NT2/D1 (cell line): ENCODE results near the gene PSKH1.

Experiments
- YY1 ChIP-seq: IDR thresholded peaks from 2 replicates; pipeline ENCODE4 v1.6.1; 2011; ENCODE audit not compliant: insufficient read length, insufficient read depth
- ZNF274 ChIP-seq: IDR thresholded peaks from 2 replicates; pipeline ENCODE4 v1.6.1; 2011; ENCODE audit warnings: mild to moderate bottlenecking, low read depth, low read length

DNA sequence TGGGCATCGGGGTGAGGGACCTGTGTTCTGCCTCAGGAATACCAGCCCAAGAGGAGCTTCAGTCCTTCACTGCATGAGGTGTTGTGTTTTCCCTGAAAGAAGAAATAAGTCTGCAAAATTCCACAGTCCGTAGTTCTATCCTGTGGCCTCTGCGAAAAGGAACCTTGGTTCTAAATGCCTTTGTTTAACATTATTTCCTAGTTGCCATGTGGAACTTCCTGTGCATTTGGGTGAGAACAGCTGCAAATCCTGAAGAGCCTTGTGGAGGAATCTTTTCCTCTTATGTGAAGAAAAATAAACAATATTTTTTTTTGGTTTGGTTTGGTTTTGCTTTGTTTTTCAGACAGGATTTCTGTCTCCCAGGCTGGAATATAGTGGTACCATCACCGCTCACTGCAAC lies 9.8 kb downstream of the PSKH1 start:
- TF ChIP-seq ZNF274 (no peak), YY1 (no peak)
